Body of pancreas (tissue), 4 donors: ENCODE results near the gene SLC10A3.

Experiments
- POLR2A ChIP-seq, 3 donors: fragments of 450-650 bp; IDR thresholded peaks; one replicate each; pipeline ENCODE4 v1.6.1; 2016; ENCODE audit warnings: antibody characterized with exemption in 3 of 3, mild to moderate bottlenecking in 2 of 3
- TF ChIP-seq, protein P1 (sequence below), 7 experiments: fragments of 450-650 bp in 4 of 7; fragments of 200-600 bp in 3 of 7; sonication (generic) in 3 of 7; IDR thresholded peaks; one replicate each; pipeline ENCODE4 v1.5.1; 2016 to 2019; ENCODE audit warnings: antibody characterized with exemption in 7 of 7

DNA sequence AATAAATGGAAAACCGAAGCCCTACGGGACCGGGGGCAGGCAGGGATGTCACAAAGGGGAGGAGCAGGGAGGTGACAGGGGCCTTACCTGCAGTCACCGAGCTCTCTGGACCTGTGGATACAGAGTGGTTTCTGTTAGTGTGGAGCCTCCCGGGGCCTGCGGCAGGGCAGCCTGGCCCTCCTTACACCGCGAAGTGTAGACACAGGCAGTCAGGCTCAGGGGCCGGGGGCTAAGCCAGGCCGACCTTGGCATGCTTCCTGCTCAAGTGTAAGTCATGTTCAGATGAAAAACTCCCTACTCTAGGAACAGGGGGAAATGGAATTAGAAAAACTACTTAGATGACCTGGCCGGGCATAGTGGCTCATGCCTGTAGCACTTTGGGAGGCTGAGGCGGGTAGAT is 21.3 kb upstream of the SLC10A3 start:
- TF ChIP-seq, protein P1, sequence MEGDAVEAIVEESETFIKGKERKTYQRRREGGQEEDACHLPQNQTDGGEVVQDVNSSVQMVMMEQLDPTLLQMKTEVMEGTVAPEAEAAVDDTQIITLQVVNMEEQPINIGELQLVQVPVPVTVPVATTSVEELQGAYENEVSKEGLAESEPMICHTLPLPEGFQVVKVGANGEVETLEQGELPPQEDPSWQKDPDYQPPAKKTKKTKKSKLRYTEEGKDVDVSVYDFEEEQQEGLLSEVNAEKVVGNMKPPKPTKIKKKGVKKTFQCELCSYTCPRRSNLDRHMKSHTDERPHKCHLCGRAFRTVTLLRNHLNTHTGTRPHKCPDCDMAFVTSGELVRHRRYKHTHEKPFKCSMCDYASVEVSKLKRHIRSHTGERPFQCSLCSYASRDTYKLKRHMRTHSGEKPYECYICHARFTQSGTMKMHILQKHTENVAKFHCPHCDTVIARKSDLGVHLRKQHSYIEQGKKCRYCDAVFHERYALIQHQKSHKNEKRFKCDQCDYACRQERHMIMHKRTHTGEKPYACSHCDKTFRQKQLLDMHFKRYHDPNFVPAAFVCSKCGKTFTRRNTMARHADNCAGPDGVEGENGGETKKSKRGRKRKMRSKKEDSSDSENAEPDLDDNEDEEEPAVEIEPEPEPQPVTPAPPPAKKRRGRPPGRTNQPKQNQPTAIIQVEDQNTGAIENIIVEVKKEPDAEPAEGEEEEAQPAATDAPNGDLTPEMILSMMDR (IDR thresholded peaks at IDR 0.05) = no peak
- TF ChIP-seq POLR2A (IDR thresholded peaks at IDR 0.05) = no peak
